GM18498 (cell line): Measurements from ENCODE around the gene METTL24.

Source experiments
- ATAC-seq: cut with Tn5 transposase; IDR thresholded peaks from one replicate; pipeline ENCODE4 v1.9.1; 2021; ENCODE audit warnings: mild to moderate bottlenecking, moderate library complexity; ENCODE audit not compliant: unreplicated experiment

Gene METTL24

DNA sequence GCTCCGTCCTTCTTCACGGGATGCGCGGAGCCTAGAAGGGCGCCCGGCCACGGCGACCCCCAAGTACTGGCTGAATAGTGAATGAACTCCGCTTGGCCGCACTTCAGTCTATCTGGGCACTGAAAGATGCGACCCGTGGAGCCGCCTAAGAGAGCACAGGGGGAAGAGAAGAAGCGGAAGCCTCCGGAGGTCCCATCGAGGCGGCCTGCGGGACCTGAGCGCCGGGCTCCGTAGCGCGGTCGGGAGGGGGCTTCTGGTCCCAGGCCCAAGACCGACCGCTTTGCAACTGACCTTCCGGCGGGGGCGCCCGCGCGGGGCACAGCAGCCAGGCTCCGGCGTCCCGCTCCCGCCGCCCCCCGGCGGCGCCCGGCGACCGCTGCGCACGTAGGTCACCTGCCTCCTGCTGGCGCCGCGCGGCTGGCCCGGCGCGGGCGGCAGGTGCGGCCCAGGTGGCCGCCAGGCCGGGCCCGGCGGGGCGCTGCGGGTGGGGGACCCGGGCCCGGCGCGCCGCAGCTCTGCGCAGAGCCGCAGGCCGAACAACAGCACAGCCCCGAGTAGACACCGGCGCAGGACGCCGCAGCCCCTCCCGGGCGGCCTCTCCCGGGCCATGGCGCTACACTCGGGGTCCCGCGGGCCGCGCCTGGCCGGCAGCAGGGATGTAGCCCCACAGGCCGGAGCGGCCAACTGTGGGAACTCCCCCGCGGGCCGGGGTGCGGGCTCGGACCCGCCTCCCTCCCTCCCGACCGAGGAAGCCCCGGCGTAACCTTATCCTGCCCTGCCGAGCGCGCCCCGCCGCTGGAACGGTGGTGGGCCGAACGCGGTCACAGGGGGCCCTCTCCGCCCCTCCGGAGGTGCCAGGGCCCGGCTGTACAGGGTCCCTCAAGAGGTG is at the start of gene METTL24:
Gene METTL24, minus strand, starts transcription at position 686 of the 889 bp plus-strand sequence. Its CDS starts 77 bp downstream, at position 609.
- ATAC-seq: no peak

DNA sequence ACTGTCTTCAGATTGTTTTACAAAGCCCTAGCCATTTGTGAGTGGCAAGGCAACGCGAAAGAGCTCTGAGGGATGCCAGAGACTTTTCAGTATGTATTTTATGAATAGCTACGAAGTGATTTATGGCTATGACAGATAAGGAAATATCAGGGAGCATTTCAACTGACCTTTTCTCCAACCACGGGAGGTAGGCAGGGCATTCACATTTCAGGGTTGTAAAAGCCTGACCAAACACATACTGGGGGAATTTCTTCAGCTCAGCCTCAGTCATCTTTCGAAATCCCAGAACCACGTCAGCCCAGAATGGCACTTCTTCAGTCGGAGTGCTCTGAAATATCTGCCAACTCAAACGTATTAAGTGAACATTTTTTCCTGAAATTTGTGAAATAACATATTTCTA is 46.5 kb upstream of the METTL24 start:
- no peak for ATAC-seq

- ATAC-seq: no peak
Measured at GRCh38 chr6:110401585-110402176, 43.5 kb upstream of the METTL24 start.

DNA sequence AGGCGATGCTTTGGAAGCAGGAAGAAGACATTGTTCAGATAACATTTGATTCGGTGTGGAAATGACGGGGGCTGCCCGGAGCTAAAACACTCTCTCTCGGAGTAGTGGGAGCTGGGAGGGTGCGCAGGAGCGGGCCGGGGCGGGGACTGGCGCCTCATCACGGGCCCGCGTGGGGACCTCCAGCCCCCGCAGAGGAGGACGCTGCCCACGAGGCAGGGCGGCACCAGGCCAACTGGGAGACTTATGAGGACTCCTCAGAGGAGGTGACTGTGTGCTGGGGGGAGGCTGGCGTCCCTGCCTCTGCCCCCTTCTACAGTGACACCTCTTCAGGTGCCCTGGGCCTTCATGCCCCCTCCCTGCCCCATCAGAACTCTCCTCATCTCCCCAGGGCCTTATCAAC is 42.1 kb upstream of the METTL24 start:
- no peak for ATAC-seq

- ATAC-seq: no peak
Measured at GRCh38 chr6:110399219-110400071, 41.3 kb upstream of the METTL24 start.

DNA sequence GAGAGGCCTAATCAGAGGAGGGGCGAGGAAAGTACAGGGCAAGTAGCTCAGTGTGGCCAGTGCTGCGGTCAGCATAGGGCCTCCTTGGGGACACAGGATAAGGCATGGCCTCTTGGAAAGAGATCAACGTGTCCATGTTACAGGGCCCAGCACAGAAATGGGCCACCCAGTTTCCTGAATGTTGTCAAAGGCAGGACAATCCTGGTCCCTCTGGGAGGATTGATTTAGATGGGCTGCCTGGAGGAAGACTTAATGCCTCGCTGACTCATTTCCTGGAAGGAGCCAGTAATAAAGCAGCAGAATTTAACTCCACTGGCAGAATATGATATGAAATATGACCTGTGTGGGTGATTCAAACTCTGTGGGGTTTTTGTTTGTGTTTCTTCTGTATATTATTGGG is 40.6 kb upstream of the METTL24 start:
- no peak for ATAC-seq

- no peak for ATAC-seq
Measured at GRCh38 chr6:110395221-110395620, 37.1 kb upstream of the METTL24 start.

DNA sequence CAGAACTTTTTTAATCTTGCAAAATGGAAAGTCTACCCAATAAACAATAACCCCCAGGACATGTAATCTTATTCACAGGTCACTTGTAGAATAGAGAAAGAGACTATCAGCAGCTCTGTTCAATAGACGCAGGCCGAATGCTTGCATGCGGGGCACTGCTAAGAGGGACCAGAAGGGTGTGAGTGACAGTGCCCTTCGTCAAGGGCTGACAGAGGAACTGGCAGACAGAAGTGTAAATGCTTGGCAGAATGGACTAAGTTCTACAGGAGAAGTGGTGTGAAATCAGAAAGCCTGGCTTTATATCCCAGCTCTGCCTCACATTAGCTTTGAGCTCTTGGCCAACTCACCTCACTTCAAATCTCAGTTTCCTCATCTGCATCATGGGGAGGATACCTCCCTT is 36.3 kb upstream of the METTL24 start:
- no peak for ATAC-seq

- ATAC-seq: no peak
Measured at GRCh38 chr6:110392727-110393126, 34.6 kb upstream of the METTL24 start.

GRCh38 chr6:110390404-110390803 is 32.3 kb upstream of the METTL24 start:
- ATAC-seq: no peak

DNA sequence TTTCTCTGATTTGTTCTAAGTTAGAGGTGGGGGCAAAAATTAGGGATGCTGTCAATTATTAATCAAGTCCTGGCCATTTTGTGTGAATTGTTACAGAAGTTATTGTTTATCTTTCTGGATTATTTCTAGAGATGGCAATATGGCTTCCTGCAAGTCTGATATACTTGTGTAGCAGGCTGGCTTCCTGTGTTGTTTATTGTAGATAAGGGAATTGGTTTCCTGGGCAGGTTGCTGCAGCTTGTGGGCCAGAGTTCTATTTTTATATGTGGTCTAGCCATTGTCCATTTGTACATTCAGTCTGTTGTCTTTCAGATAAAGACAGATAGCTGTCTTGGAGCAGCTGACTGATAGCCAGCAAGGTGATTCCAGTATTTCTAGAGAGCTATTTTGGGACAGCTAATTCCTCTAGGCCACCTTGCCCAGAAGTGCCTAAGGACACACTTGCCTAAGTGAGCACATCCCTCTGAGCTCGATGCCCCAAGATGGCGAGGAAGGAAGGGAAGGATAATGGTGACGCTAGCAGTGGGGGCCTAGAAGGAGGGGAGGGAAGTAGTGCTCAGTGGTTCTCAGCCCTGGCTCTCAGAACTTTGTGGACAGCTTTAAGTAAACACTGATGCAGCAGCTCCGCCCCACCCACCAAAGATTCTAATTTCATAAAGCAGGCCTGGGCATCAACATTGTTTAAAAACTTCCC is 31.7 kb upstream of the METTL24 start:
- ATAC-seq: no peak

DNA sequence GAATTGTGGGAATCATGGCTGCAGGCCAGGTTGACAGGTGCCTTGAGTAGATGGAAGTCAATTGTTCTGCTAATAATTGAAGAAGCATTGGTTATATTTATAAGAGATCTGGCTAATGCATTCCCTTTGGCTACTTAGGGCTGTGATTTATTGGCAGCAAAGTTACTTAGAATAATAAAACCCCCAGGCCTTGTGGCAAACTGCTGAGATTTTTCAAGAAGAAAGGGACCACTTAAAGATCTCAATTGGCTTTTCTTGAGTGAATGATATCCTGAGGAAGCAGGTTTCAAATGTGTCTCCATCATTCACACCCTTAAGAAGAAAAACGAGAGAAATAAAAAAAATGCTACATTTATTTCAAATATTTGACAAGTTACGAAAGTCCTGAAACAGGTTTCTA is 29.8 kb upstream of the METTL24 start:
- no peak for ATAC-seq

- ATAC-seq: no peak
Measured at GRCh38 chr6:110385458-110385863, 27.3 kb upstream of the METTL24 start.

- ATAC-seq: no peak
Measured at GRCh38 chr6:110378552-110378951, 20.4 kb upstream of the METTL24 start.

DNA sequence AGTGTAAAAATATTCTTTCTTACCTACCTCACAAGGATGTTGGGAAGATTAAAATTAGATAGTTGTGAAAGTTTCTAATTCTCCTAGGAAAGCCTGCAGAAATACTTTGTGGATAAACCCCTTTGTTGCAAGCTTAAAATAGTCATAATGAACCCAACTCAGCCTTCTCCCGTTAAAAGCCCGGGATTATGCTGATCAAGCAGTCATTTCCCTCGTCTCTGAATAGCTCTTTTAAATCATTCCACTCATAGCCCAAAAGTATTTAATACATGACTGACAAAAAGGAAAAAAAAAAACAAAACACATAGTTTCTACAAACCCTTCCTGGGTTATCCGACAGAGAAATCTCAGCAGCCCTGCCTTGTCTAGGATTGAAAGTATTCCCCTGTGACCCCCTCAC is 10.9 kb upstream of the METTL24 start:
- ATAC-seq: no peak

- no peak for ATAC-seq
Measured at GRCh38 chr6:110368284-110368683, 10.1 kb upstream of the METTL24 start.

- ATAC-seq: no peak
Measured at GRCh38 chr6:110367825-110368224, 9.7 kb upstream of the METTL24 start.

GRCh38 chr6:110366975-110367374 is 8.8 kb upstream of the METTL24 start:
- no peak for ATAC-seq

- ATAC-seq: no peak
Measured at GRCh38 chr6:110366256-110366655, 8.1 kb upstream of the METTL24 start.

GRCh38 chr6:110364364-110365105 is 6.4 kb upstream of the METTL24 start:
- no peak for ATAC-seq
